ENCODE data around the gene TEDDM1. TPM values are rescaled to one million over a fixed set of nuclear protein-coding genes. Genes with fewer than 3 reads are reported as not detected.

TEDDM1 gene
- total and polyA plus RNA-seq, 2 of the 13 experiments (the other 11 are each of a cell fraction or from before 2014, with no cell fraction given): not detected

GRCh38 chr1:182391362-182392049 is 9.0 kb downstream of the TEDDM1 start, which contains the start of gene GLUL (continued):
- TF ChIP-seq ETS1 (CRISPR knock-in tag; IDR thresholded peaks at IDR 0.05) (no peak), ZFP36L1 (CRISPR knock-in tag; IDR thresholded peaks at IDR 0.05) (peak; percentile 83; the same call in 1 of the 2 replicates), ZHX2 (IDR thresholded peaks at IDR 0.05; ENCODE audit: low read depth) (no peak), ZHX2 (CRISPR knock-in tag; IDR thresholded peaks at IDR 0.05; ENCODE audit: borderline replicate concordance) (no peak), SRY (CRISPR knock-in tag; IDR thresholded peaks at IDR 0.05) (peak; percentile 93), E2F1 (CRISPR knock-in tag; IDR thresholded peaks at IDR 0.05) (peak; percentile 73), EEA1 (CRISPR knock-in tag; IDR thresholded peaks at IDR 0.05; ENCODE audit: borderline replicate concordance) (no peak; the same call in 1 of the 2 replicates), DRAP1 (CRISPR knock-in tag; IDR thresholded peaks at IDR 0.05) (peak; percentile 96), ZNF703 (CRISPR knock-in tag; IDR thresholded peaks at IDR 0.05; ENCODE audit: borderline replicate concordance) (peak; percentile 43; the same call in 1 of the 2 replicates), ZNF430 (CRISPR knock-in tag; IDR thresholded peaks at IDR 0.05) (peak; percentile 80; the same call in 1 of the 2 replicates), CEBPZ (IDR thresholded peaks at IDR 0.05; ENCODE audit: low read length) (no peak), THAP7 (CRISPR knock-in tag; IDR thresholded peaks at IDR 0.05) (no peak), MAX (IDR thresholded peaks at IDR 0.05) (peak; percentile 59; the same call in 1 of the 2 replicates)
